ENCODE results near the gene SIAE.

Gene SIAE

DNA sequence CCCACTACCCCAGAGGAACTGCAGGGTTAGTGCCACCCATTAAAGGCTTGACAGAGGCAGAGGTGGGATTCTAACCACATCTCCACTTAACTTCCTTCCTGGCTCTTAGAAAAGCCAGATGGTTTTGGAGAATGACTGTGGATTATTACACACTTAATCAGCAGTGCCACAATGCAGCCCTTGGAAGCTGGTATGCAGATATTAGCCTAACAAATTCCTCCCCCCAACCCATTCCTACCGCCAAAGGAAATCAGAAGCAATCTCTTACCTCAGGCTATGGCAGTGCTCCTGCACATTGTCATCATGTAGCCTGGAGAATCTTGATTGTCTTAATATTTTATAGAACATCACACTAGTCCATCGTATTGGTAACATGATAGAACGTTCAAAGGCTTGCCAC lies 43.1 kb upstream of the SIAE start:
- H3K4me3 ChIP-seq (ENCODE audit: low read depth, low read length): no peak overlapping the region
- TF ChIP-seq, protein P1, sequence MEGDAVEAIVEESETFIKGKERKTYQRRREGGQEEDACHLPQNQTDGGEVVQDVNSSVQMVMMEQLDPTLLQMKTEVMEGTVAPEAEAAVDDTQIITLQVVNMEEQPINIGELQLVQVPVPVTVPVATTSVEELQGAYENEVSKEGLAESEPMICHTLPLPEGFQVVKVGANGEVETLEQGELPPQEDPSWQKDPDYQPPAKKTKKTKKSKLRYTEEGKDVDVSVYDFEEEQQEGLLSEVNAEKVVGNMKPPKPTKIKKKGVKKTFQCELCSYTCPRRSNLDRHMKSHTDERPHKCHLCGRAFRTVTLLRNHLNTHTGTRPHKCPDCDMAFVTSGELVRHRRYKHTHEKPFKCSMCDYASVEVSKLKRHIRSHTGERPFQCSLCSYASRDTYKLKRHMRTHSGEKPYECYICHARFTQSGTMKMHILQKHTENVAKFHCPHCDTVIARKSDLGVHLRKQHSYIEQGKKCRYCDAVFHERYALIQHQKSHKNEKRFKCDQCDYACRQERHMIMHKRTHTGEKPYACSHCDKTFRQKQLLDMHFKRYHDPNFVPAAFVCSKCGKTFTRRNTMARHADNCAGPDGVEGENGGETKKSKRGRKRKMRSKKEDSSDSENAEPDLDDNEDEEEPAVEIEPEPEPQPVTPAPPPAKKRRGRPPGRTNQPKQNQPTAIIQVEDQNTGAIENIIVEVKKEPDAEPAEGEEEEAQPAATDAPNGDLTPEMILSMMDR (IDR thresholded peaks at IDR 0.05; ENCODE audit: low read depth, low read length): no peak

DNA sequence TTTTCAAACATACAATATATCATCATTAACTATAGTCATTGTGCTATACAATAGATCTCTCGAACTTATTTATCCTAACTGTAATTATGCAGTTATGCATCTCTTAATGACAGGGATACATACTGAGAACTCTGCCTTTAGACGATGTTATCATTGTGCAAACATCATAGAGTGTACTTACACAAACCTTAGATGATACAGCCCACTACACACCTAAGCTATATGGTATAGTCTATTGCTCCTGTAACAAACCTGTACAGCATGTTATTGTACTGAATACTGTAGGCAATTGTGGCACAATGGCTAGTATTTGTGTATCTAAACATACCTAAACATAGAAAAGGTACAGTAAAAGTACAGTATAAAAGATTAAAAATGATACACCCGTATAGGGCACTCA lies 38.9 kb upstream of the SIAE start:
- TF ChIP-seq, protein P1 (IDR thresholded peaks at IDR 0.05; ENCODE audit: low read depth, low read length): no peak
- H3K4me3 ChIP-seq (ENCODE audit: low read depth, low read length): no peak overlapping the region

DNA sequence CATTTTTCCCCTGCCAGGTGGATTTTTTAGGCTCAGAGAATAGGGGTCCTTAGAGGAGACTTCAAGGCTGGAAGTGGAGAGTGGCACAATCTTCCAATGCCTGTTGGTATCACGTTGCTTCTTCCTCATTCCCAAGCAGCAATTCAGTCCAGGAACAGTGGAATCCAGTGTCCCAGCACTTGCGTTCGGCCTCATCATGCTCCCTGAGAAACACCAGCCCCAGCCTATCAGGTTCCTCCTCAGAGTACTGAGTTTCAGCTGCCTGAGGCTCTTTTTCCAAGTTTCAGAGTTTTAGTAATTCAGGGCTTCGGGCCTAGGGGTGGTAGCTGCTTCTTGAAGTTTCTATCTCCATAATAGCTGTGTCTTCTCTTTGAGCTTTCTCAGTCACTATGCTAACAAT lies 34.3 kb upstream of the SIAE start:
- TF ChIP-seq, protein P1 (IDR thresholded peaks at IDR 0.05; ENCODE audit: low read depth, low read length): no peak
- H3K4me3 ChIP-seq (ENCODE audit: low read depth, low read length): no peak overlapping the region

DNA sequence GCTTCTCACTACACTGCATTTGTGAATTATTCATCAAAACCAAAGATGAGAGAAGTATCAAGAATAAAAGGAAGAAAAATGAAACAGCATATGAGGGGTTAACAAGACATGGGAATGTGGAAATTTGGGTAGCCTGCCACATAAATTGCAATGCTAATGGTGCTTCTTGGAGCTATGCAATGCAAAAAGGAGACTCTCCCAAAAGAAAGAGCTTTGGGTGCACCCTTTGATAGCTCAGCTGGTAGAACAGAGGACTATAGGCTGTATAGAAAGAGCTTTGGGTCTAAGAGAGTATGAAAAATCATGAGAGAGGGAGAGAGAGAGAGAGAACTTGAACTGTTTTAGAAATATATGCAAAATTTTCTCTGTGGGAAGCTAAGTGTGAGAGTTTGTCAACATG lies 26.5 kb upstream of the SIAE start:
- TF ChIP-seq, protein P1 (IDR thresholded peaks at IDR 0.05; ENCODE audit: low read depth, low read length): no peak
- no peak overlapping the region for H3K4me3 ChIP-seq (ENCODE audit: low read depth, low read length)

DNA sequence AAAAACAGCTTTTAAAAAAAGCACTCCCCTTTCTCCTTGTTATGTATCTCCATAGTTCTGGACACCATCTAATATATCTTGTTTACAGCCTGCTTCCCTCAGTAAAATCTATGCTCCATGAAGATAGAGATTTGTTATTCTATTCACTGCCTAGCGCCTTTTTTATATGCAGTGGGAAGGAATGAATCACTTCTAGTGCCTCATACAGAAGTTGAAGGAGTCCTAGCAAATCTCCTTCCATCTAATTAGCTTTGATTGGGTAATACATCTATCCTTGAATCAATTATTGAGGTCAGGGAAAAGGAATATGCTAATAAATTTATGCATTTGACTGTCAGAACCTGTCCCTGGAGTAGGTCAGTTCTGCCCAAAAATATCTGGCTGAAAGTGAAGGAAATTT lies 26.0 kb upstream of the SIAE start:
- TF ChIP-seq, protein P1 (IDR thresholded peaks at IDR 0.05; ENCODE audit: low read depth, low read length): no peak
- no peak overlapping the region for H3K4me3 ChIP-seq (ENCODE audit: low read depth, low read length)

DNA sequence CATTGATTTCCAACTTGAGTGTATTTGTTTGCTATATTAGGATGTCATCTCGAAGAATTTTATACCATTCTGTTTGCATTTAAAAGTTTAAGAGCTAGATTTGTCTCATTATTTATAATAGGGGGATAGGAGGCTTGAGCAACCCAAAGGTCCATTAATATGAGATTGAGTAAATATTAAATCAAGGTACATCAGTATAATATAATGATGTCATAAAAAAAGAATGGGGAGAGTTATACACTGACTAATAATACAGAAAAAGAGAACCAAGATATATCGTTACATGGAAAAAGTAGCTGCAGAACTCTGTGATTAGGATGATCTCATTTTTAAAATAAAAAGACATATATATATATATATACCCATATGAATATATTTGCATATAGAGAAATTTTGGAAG lies 19.6 kb upstream of the SIAE start:
- no peak overlapping the region for H3K4me3 ChIP-seq (ENCODE audit: low read depth, low read length)
- TF ChIP-seq, protein P1 (IDR thresholded peaks at IDR 0.05; ENCODE audit: low read depth, low read length): no peak

DNA sequence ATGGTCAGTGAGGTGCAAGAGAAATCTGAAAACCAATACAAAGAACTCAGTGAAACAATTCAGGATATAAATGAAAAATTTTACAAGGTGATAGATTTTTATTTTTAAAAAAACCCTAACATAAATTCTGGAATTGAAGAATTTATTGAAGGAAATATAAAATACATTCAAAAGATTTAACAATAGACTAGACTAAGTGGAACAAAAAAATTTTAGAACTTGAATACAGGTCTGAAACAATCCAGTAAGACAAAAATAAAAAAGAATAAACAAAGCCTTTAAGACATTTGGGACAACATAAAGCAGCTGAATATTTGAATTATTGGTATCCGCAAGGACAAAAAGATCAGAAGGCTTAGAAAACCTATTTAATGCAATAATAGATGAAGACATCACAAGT lies 8.9 kb upstream of the SIAE start:
- H3K4me3 ChIP-seq (ENCODE audit: low read depth, low read length): no peak overlapping the region
- TF ChIP-seq, protein P1 (IDR thresholded peaks at IDR 0.05; ENCODE audit: low read depth, low read length): no peak
